ENCODE data around the gene PLXDC2. TPM values are rescaled to one million over a fixed set of nuclear protein-coding genes. Genes with fewer than 3 reads are reported as not detected.

PLXDC2 gene
- total RNA-seq, 1 experiment from 2014 or later: 21.9 TPM

- Histone ChIP-seq H3K36me3 (replicated peaks; ENCODE audit: control insufficient read depth, insufficient read depth, low read length) (no peaks in the 10 kb centered on the region), H3K4me3 (ENCODE audit: insufficient read depth, low read depth, low read length) (no peak overlapping the region), H3K27me3 (ENCODE audit: control insufficient read depth, insufficient read depth, low read length) (no peaks in the 10 kb centered on the region)
- DNase-seq: no peak
Observed at GRCh38 chr10:19800161-19800560, 16.1 kb upstream of the PLXDC2 start.

GRCh38 chr10:19801369-19801768 lies 14.9 kb upstream of the PLXDC2 start:
- DNase-seq: no peak
- H3K27me3 ChIP-seq (ENCODE audit: control insufficient read depth, insufficient read depth, low read length): no peaks in the 10 kb centered on the region
- H3K36me3 ChIP-seq (replicated peaks; ENCODE audit: control insufficient read depth, insufficient read depth, low read length): no peaks in the 10 kb centered on the region
- no peak overlapping the region for H3K4me3 ChIP-seq (ENCODE audit: insufficient read depth, low read depth, low read length)

GRCh38 chr10:19803676-19804075 lies 12.6 kb upstream of the PLXDC2 start:
- Histone ChIP-seq H3K27me3 (ENCODE audit: control insufficient read depth, insufficient read depth, low read length) (no peaks in the 10 kb centered on the region), H3K36me3 (replicated peaks; ENCODE audit: control insufficient read depth, insufficient read depth, low read length) (no peaks in the 10 kb centered on the region), H3K4me3 (ENCODE audit: insufficient read depth, low read depth, low read length) (no peak overlapping the region)
- DNase-seq: no peak

GRCh38 chr10:19809481-19809880 lies 6.8 kb upstream of the PLXDC2 start:
- H3K36me3 ChIP-seq (replicated peaks; ENCODE audit: control insufficient read depth, insufficient read depth, low read length): no peaks in the 10 kb centered on the region
- H3K4me3 ChIP-seq (ENCODE audit: insufficient read depth, low read depth, low read length): no peak overlapping the region
- H3K27me3 ChIP-seq (ENCODE audit: control insufficient read depth, insufficient read depth, low read length): no peaks in the 10 kb centered on the region
- no peak for DNase-seq

- H3K27me3 ChIP-seq (ENCODE audit: control insufficient read depth, insufficient read depth, low read length): no peaks in the 10 kb centered on the region
- H3K36me3 ChIP-seq (replicated peaks; ENCODE audit: control insufficient read depth, insufficient read depth, low read length): no peaks in the 10 kb centered on the region
- no peak overlapping the region for H3K4me3 ChIP-seq (ENCODE audit: insufficient read depth, low read depth, low read length)
- DNase-seq: peak; percentile 30
Observed at GRCh38 chr10:19811540-19811939, 4.7 kb upstream of the PLXDC2 start.

DNA sequence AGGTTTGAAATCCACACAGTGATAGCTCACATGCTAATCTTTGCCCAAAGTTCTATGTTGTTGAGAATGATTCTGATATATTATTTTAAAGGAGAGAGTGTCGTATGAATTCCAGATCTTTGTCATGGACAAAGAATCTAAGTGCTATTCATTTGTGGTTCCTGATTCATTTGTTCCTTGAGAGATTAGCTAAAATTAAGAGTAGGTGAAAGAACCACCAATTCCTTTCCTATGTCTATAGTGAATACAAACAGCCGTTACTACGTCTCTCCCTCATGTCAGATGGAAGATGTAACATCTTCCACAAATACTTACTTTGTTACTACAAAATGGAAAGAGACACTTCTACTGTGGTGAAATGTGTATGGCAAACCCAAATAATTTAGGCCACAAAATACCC lies 3.3 kb upstream of the PLXDC2 start:
- H3K27me3 ChIP-seq (ENCODE audit: control insufficient read depth, insufficient read depth, low read length): peaks cover 2% of the 10 kb centered on the region; the same call in 1 of the 2 replicates
- no peak overlapping the region for H3K4me3 ChIP-seq (ENCODE audit: insufficient read depth, low read depth, low read length)
- H3K36me3 ChIP-seq (replicated peaks; ENCODE audit: control insufficient read depth, insufficient read depth, low read length): no peaks in the 10 kb centered on the region
- no peak for DNase-seq

GRCh38 chr10:19815036-19815730 lies 1.0 kb upstream of the PLXDC2 start:
- no peaks in the 10 kb centered on the region for H3K36me3 ChIP-seq (replicated peaks; ENCODE audit: control insufficient read depth, insufficient read depth, low read length)
- no peak for DNase-seq
- peaks cover 2% of the 10 kb centered on the region; the same call in 1 of the 2 replicates for H3K27me3 ChIP-seq (ENCODE audit: control insufficient read depth, insufficient read depth, low read length)
- H3K4me3 ChIP-seq (ENCODE audit: insufficient read depth, low read depth, low read length): peak overlapping the region; percentile 95

DNA sequence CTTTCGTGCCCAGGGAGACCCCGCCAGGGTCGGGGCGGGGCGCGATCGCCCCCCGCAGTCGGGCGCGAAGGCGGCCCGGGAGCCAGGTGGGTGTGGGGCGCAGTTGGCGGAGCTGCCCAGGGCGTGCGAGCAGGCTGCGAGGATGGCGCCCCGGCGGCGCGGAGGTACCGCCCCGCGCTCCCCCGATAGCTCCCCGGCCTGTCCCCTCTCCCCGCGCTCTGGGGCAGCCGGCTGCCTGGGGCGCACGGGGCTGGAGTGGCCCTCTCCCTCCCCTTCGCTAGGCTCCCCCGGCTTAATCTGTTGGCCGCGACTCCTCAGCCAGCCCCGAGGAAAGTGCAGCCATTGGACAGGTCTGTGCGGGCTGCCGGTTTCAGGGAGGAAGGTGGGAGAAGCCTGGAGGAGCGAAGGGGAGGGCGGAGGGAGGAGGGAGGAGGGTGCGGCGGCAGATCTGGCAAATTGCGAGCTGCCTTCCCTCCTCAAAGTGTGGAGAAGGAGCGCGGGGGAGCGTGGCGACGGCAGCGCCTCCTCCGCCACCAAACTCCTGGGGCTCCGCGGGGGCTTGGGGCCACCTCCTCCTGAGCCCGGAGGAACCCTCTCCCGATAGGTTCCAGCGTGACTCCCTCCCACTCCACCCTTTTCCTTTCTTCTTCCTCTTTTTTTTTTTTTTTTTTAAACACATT lies 361 bp upstream of the PLXDC2 start:
- peak; percentile 84 for DNase-seq
- Histone ChIP-seq H3K4me3 (ENCODE audit: insufficient read depth, low read depth, low read length) (peak overlapping the region; percentile 95), H3K36me3 (replicated peaks; ENCODE audit: control insufficient read depth, insufficient read depth, low read length) (no peaks in the 10 kb centered on the region), H3K27me3 (ENCODE audit: control insufficient read depth, insufficient read depth, low read length) (peaks cover 2% of the 10 kb centered on the region; the same call in 1 of the 2 replicates)

- Histone ChIP-seq H3K4me3 (ENCODE audit: insufficient read depth, low read depth, low read length) (peak overlapping the region; percentile 95), H3K27me3 (ENCODE audit: control insufficient read depth, insufficient read depth, low read length) (peaks cover 2% of the 10 kb centered on the region; the same call in 1 of the 2 replicates), H3K36me3 (replicated peaks; ENCODE audit: control insufficient read depth, insufficient read depth, low read length) (no peaks in the 10 kb centered on the region)
- DNase-seq: peak; percentile 78
Observed at GRCh38 chr10:19817231-19817933, 1.1 kb downstream of the PLXDC2 start.

DNA sequence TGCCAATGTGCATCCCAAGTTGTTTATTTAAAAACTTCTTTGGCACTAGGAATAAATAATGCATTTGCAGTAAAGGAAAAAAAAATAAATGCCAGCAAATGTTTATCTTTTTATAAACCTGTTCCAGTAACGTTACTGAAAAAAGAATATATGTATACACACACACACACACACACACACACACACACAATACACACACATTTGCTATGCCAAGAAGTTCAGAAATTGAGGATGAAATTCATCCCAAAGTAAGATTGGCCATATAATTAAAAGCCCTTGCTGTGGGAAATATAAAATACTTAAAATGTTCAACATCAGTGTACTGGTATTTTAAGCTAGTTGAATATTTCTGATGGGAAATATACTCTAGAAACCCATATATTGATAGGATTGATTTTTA lies 2.6 kb downstream of the PLXDC2 start:
- DNase-seq: no peak
- H3K36me3 ChIP-seq (replicated peaks; ENCODE audit: control insufficient read depth, insufficient read depth, low read length): no peaks in the 10 kb centered on the region
- H3K27me3 ChIP-seq (ENCODE audit: control insufficient read depth, insufficient read depth, low read length): peaks cover 2% of the 10 kb centered on the region; the same call in 1 of the 2 replicates
- peak overlapping the region; percentile 95 for H3K4me3 ChIP-seq (ENCODE audit: insufficient read depth, low read depth, low read length)

DNA sequence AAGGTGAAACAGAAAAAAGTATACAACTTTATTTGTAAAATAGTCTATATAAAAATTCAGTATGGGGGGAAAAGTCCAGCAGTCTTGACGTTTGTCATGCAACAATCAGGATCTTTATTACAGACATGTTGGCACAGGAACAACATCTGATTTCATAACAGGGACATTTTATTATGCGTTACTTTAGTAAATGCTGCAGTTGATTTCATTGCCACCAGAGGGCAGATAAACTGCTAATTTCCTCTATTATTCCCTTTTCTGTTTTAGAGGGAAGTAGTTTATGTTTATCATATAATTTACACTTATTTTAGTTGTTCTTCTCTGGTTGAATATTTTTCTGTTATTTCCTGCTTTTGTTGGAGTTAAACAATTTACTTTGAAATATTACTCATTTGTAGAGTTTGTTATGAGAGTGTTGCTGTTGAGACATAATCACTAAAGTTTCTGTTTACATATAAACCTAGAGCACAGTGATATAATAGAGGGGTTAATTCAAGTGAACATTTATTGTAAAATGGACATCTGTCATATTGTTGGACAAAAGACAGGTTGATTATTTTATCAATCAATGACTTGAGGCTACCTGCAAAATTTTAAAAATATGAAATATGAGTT lies 3.3 kb downstream of the PLXDC2 start:
- H3K4me3 ChIP-seq (ENCODE audit: insufficient read depth, low read depth, low read length): no peak overlapping the region
- DNase-seq: peak; percentile 41
- H3K27me3 ChIP-seq (ENCODE audit: control insufficient read depth, insufficient read depth, low read length): peaks cover 2% of the 10 kb centered on the region; the same call in 1 of the 2 replicates
- H3K36me3 ChIP-seq (replicated peaks; ENCODE audit: control insufficient read depth, insufficient read depth, low read length): no peaks in the 10 kb centered on the region

DNA sequence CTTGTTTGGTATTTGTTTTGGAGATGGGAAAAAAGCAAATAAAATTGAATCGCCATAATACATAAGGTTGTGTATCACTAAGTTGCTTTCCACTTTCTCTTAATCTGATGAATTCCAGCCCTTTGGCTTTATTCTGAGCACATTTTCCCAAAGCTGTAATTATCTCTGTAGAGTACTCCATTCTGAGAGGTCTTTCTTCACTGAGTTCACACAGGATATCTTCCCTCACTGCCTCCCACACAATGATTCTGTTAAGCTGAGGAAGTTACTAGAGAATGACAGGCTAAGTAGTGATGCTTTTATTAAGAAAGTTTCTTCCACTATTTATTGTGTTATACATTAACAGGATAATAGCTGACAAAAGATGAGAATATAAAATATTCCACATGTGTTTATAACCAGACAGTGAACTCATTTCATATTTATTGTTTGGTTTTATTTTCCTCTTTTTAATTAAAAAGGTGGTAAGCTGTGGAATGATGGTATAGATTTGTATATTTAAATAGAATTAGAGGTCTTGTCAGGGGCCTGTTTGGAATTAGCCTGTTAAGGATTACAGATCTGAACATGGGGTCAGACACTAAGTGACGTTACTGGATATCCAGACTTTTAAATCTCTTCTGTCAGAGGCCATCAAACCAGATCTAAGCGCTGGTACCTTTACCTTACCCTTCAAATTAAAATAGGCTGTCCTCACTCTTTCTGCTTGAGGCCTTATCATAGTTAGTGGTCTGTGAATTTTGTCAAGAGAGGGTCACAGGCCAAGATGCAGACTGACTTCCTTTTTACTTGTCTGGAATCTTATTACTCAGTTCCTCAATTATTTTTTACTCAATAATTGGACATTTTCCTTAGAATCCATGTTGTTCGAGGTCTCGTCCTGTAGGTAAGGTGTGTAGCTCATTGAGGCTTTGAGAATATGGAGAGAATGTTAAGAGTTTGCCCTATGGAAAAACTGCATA lies 8.4 kb downstream of the PLXDC2 start:
- H3K4me3 ChIP-seq (ENCODE audit: insufficient read depth, low read depth, low read length): no peak overlapping the region
- no peaks in the 10 kb centered on the region for H3K36me3 ChIP-seq (replicated peaks; ENCODE audit: control insufficient read depth, insufficient read depth, low read length)
- no peak for DNase-seq
- H3K27me3 ChIP-seq (ENCODE audit: control insufficient read depth, insufficient read depth, low read length): no peaks in the 10 kb centered on the region

DNA sequence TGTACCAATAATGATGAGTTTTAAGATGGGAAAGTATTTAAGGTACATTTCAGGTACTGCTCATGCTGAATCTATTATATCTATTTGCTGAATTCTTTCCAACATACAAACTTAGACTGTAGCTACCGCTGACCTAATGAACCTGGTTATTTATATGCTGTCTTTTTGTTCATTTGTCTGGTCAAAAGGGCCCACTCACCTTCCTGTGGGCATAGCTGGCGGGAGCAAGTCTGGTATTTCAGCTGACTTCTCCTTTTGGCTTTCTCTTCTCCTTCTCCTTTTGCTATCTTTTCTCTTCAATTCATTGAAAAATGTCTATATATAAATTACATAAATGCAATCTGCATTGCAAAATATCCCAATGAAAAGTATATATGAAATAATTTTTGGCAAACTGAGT lies 9.5 kb downstream of the PLXDC2 start:
- no peaks in the 10 kb centered on the region for H3K27me3 ChIP-seq (ENCODE audit: control insufficient read depth, insufficient read depth, low read length)
- H3K4me3 ChIP-seq (ENCODE audit: insufficient read depth, low read depth, low read length): no peak overlapping the region

GRCh38 chr10:19826712-19827111 lies 10.5 kb downstream of the PLXDC2 start:
- Histone ChIP-seq H3K4me3 (ENCODE audit: insufficient read depth, low read depth, low read length) (no peak overlapping the region), H3K27me3 (ENCODE audit: control insufficient read depth, insufficient read depth, low read length) (no peaks in the 10 kb centered on the region), H3K36me3 (replicated peaks; ENCODE audit: control insufficient read depth, insufficient read depth, low read length) (no peaks in the 10 kb centered on the region)
- DNase-seq: no peak

More for the DNA sequence above, 9.5 kb downstream of the PLXDC2 start:
- DNase-seq: no peak
- no peaks in the 10 kb centered on the region for H3K36me3 ChIP-seq (replicated peaks; ENCODE audit: control insufficient read depth, insufficient read depth, low read length)

All from H7 (cell line).